ENCODE results near the gene SMURF1.
"Not testable (repeated sequence)": the region's sequence is repeated elsewhere in the genome, so short reads cannot be mapped to it uniquely, and the experiment has no call there.

SMURF1 gene

GRCh38 chr7:99143853-99144672 is at the start of gene SMURF1:
Gene SMURF1 (minus strand): TSS chr7:99144108. CDS start chr7:99143780, 328 bp downstream.
- DNase-seq, result peak; percentile 77

- DNase-seq, result no peak
Measured at GRCh38 chr7:99191869-99192596, 48.1 kb upstream of the SMURF1 start.

- DNase-seq, result no peak
Measured at GRCh38 chr7:99190359-99191009, 46.6 kb upstream of the SMURF1 start.

GRCh38 chr7:99189222-99189621 is 45.3 kb upstream of the SMURF1 start:
- no peak for DNase-seq

- no peak for DNase-seq
Measured at GRCh38 chr7:99188221-99188620, 44.3 kb upstream of the SMURF1 start.

GRCh38 chr7:99184532-99185218 is 40.8 kb upstream of the SMURF1 start:
- no peak for DNase-seq

- no peak for DNase-seq
Measured at GRCh38 chr7:99180067-99180650, 36.3 kb upstream of the SMURF1 start.

GRCh38 chr7:99177165-99177564 is 33.3 kb upstream of the SMURF1 start:
- no peak for DNase-seq

- no peak for DNase-seq
Measured at GRCh38 chr7:99173787-99174186, 29.9 kb upstream of the SMURF1 start.

GRCh38 chr7:99171731-99172130 is 27.8 kb upstream of the SMURF1 start:
- no peak for DNase-seq

GRCh38 chr7:99170730-99171074 is 26.8 kb upstream of the SMURF1 start:
- no peak for DNase-seq

- no peak for DNase-seq
Measured at GRCh38 chr7:99170065-99170729, 26.3 kb upstream of the SMURF1 start.

GRCh38 chr7:99167072-99167471 is 23.2 kb upstream of the SMURF1 start:
- DNase-seq, result no peak

GRCh38 chr7:99165816-99166215 is 21.9 kb upstream of the SMURF1 start:
- DNase-seq, result no peak

- DNase-seq, result not testable (repeated sequence)
Measured at GRCh38 chr7:99163669-99164068, 19.8 kb upstream of the SMURF1 start.

GRCh38 chr7:99156649-99157048 is 12.7 kb upstream of the SMURF1 start:
- DNase-seq, result no peak

- DNase-seq, result no peak
Measured at GRCh38 chr7:99155211-99155610, 11.3 kb upstream of the SMURF1 start.

GRCh38 chr7:99146979-99147378 is 3.1 kb upstream of the SMURF1 start:
- DNase-seq, result no peak

- DNase-seq, result no peak
Measured at GRCh38 chr7:99143521-99143852, 421 bp downstream of the SMURF1 start.

- DNase-seq, result peak; percentile 92
Measured at GRCh38 chr7:99142727-99143520, 984 bp downstream of the SMURF1 start.

All from CD4-positive, alpha-beta T cell treated with Interleukin-17A for 1 hour (primary cell).